SK-MEL-5 (cell line): ENCODE data around the gene LASP1NB.
"Not testable (repeated sequence)": the region's sequence is repeated elsewhere in the genome, so short reads cannot be mapped to it uniquely, and the experiment has no call there.

Experiments
- DNase-seq: peaks from one replicate; pipeline ENCODE4 v3.0.0-alpha.2; 2016; ENCODE audit warnings: low read depth, low spot score
- in situ Hi-C: cut with HindIII; loops from 2 replicates; pipeline ENCODE4 v1.10.0; 2016; ENCODE audit warnings: low sequenced_read_pairs, high pct_unique_total_duplicates, low pct_unique_long_range_greater_than_20kb

Gene LASP1NB

GRCh38 chr17:38933962-38934361 is 8.5 kb downstream of the LASP1NB start:
- DNase-seq, in situ Hi-C loops: not testable (repeated sequence)

DNA sequence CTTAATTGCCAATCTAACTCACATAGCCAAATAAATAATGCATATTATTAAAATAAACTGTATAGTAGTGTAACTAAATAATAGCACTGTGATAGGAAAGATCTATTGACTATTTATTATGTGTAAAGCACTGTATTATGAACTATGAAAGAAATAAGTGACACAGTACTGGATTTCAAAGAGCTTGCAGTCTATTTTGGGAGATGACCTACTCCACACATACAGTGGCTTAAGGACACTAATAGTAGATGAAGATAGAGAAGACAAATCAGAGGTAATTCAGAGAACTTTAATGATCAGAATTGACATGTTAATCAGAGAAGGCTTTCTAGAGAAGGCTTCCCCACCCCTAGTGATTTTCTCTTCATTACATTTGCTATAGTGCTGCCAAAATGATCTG is 14.6 kb downstream of the LASP1NB start:
- no peak for DNase-seq
- in situ Hi-C loops, result no loop called here

GRCh38 chr17:38940404-38940803 is 15.0 kb downstream of the LASP1NB start:
- no peak for DNase-seq
- in situ Hi-C loops, result no loop called here

DNA sequence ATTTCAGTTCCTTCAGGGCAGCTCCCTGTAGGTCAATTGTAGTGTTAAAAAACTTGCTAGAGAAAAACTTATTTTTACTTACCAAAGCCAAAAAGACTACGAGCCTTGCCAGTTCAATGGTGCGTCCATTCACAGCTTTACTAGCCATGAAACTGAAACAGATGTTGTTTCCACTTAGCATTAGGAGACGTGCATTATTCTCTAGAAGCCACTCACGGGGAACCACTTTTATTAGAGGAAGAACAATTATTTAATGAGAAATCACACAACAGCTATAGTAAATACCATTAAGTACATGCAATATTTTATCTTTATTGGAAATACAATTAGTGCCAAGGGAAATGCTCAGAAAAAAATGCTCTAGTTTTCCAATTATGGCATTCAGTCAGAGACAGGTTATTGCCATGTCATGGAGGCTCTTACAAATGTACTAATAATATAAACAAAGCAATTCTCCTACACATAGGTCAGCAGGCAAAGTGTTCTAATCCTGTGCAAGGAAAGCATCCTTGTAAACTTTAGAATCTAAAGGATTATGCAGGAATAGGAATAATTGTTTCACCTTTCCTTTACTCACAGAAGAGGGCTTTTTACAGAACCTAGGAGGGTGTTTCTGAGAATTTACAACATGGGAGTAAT is 17.4 kb downstream of the LASP1NB start:
- in situ Hi-C loops, result no loop called here
- no peak for DNase-seq

DNA sequence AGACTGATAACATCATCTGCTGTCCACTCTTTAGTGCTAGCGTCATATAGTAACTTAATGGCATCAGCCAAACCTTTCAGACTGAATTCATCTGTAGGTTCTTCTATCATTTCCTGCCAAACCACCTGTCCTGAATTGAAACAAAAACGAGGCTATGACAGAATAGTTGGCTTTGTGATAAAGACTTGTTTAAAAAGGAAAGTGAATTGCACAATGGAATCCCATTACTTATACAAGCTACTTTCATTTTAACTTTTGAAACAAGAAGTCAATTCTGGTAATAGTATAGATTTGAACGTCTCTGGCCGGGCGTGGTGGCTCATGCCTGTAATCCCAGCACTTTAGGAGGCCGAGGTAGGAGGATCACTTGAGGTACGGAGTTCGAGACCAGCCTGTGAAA is 18.2 kb downstream of the LASP1NB start:
- no peak for DNase-seq
- in situ Hi-C loops, result no loop called here

DNA sequence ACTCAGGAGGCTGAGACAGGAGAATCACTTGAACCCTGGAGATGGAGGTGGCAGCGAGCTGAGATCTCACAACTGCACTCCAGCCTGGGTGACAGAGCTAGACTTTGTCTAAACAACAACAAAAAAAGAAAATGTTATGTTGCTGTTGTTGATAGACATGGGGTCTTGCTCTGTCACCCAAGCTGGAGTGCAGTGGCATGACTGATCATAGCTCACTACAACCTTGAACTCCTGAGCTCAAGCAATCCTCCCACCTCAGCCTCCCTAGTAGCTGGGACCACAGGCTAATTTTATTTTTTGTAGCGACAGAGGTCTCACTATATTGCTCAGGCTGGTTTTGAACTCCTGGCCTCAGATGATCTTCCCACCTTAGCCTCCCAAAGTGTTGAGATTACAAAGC is 21.8 kb downstream of the LASP1NB start:
- DNase-seq, result no peak
- in situ Hi-C loops, result no loop called here

- in situ Hi-C loops, DNase-seq: not testable (repeated sequence)
Observed at GRCh38 chr17:38953800-38954199, 28.4 kb downstream of the LASP1NB start.

GRCh38 chr17:38958326-38958725 is 32.9 kb downstream of the LASP1NB start:
- no peak for DNase-seq
- in situ Hi-C loops, result no loop called here

GRCh38 chr17:38958756-38959155 is 33.3 kb downstream of the LASP1NB start:
- DNase-seq, result peak; percentile 22
- in situ Hi-C loops, result no loop called here

- in situ Hi-C loops, result no loop called here
- DNase-seq, result no peak
Observed at GRCh38 chr17:38959508-38959907, 34.1 kb downstream of the LASP1NB start.

GRCh38 chr17:38960402-38960801 is 35.0 kb downstream of the LASP1NB start:
- in situ Hi-C loops, result no loop called here
- no peak for DNase-seq

GRCh38 chr17:38961413-38961812 is 36.0 kb downstream of the LASP1NB start:
- in situ Hi-C loops, result no loop called here
- no peak for DNase-seq

DNA sequence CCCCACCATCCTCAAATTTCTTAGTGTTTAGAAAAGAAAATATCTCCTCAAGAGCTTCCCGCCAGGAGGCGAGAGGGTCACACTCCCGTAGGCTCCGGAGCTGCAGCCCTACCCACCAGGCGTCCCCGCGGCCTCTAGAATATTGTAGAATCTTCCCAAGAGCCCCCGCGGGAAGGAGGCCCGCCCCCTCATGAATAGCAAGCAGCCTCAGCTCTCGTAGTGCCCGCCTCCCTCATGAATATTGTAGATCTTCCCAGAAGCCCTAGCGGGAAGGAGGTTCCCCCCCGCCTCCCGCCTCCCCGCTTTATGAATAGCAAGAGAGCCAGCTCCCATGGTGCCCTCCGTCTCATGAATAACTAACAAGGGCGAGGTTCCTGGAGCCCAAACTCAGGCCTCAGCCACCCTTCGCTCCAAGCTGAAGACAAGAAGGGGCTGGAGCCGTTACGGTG is 41.9 kb downstream of the LASP1NB start, which contains the start of gene FBXO47:
FBXO47 (minus strand) TSS at position 114 of the 449 bp plus-strand sequence. CDS start 4,378 bp downstream, outside the sequence.
- DNase-seq, result no peak
- in situ Hi-C loops, result no loop called here

DNA sequence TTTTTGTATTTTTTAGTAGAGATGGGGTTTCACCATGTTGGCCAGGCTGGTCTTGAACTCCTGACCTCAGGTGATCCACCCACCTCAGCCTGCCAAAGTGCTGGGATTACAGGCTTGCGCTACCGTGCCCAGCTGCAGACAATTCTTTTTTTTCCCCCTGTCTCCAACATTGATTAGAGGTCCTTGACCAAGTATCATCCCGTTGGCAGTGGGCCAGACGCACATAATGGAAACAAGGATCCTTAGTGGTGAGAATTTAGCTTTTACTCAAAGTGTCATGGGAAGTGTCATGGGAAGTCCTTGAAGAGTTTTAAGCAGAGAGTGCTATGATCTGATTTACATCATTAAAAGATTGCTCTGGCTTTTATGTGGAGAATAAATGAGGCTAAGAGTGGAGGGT is 43.9 kb downstream of the LASP1NB start:
- in situ Hi-C loops, result no loop called here
- peak; percentile 16 for DNase-seq

GRCh38 chr17:38970128-38970527 is 44.7 kb downstream of the LASP1NB start:
- in situ Hi-C loops, result no loop called here

DNA sequence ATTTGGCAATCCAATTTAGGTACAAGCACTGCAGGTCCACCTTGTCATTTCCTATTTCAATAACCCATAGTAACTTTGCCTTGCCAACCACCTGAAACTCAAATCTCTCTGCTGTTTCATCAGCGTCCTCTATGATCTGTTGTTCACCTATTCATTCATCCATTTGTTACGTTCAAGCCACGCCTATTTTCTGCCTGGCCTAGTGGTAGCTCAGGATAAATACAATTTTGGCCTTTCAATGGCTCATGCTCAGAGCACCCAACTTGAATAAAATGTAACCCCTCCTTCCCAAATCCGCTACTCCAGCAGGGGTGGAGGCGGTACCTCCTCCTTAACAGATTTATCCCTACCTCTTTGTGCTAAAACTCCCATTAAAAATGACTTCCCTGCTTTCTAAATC is 45.4 kb downstream of the LASP1NB start:
- peak; percentile 31 for DNase-seq
- in situ Hi-C loops, result no loop called here

More at GRCh38 chr17:38970128-38970527, 44.7 kb downstream of the LASP1NB start:
- peak; percentile 11 for DNase-seq

GRCh38 chr17:38976187-38976551 is 50.8 kb downstream of the LASP1NB start:
- DNase-seq, in situ Hi-C loops: not testable (repeated sequence)

- no peak for DNase-seq
- in situ Hi-C loops, result no loop called here
Observed at GRCh38 chr17:38978180-38978579, 52.8 kb downstream of the LASP1NB start.
